HEK293 (cell line): Measurements from ENCODE around the gene RPS6KA4.

Source experiments
- CTCF ChIA-PET: fragments of 350-600 bp; formaldehyde crosslinking; extraction: SDS; loops from one replicate; lab custom pipeline; 2021; ENCODE audit warnings: antibody characterized with exemption; lab: Yijun Ruan, JAX
- POLR2A ChIA-PET: fragments of 300-600 bp; formaldehyde crosslinking; extraction: SDS; loops from one replicate; lab custom pipeline; 2020; ENCODE audit warnings: antibody characterized with exemption, inconsistent platforms; lab: Yijun Ruan, JAX
- H3K27ac ChIP-seq: fragments of 200-500 bp; sonication (Bioruptor generic); 2 replicates; pipeline ENCODE4 v1.5.1; 2014; ENCODE audit warnings: low read depth, low read length, control low read depth, inconsistent platforms; ENCODE audit errors: extremely low read depth
- H3K36me3 ChIP-seq, 2 experiments: fragments of 200-500 bp in 1 of 2; sonication (Bioruptor generic) in 1 of 2; 1 replicate in 1 of 2; 2 replicates in 1 of 2; pipeline ENCODE4 v1.5.1; 2014 to 2017; ENCODE audit warnings: inconsistent platforms in 2 of 2, low read length in 2 of 2; ENCODE audit not compliant: control insufficient read depth in 2 of 2, insufficient read depth in 1 of 2
- H3K4me1 ChIP-seq: fragments of 200-500 bp; sonication (Bioruptor generic); 2 replicates; pipeline ENCODE4 v1.5.1; 2014; ENCODE audit warnings: mild to moderate bottlenecking, low read length, inconsistent platforms; ENCODE audit not compliant: control insufficient read depth, insufficient read depth
- H3K4me3 ChIP-seq: 2 replicates; pipeline ENCODE4 v1.5.1; 2011; ENCODE audit warnings: low read depth, mild to moderate bottlenecking, control low read depth, low read length, moderate library complexity
- H3K9me3 ChIP-seq: fragments of 200-500 bp; sonication (Bioruptor generic); 2 replicates; pipeline ENCODE4 v1.5.1; 2014; ENCODE audit warnings: low read depth, low read length, inconsistent platforms; ENCODE audit not compliant: control insufficient read depth, insufficient read depth
- EGR2 ChIP-seq: fragments of 450-650 bp; formaldehyde crosslinking; IDR thresholded peaks from 2 replicates; pipeline ENCODE4 v1.5.1; 2016; ENCODE audit warnings: low read depth, missing biosample characterization, missing genetic modification characterization
- GLIS1 ChIP-seq: fragments of 450-650 bp; formaldehyde crosslinking; IDR thresholded peaks from 2 replicates; pipeline ENCODE4 v1.5.1; 2016; ENCODE audit warnings: missing biosample characterization, missing genetic modification characterization
- IKZF3 ChIP-seq: fragments of 450-650 bp; IDR thresholded peaks from 2 replicates; pipeline ENCODE4 v1.5.0; 2018; ENCODE audit warnings: missing biosample characterization, mild to moderate bottlenecking, missing genetic modification characterization, moderate library complexity
- PBX3 ChIP-seq: sonication (generic); formaldehyde crosslinking; IDR thresholded peaks from 2 replicates; pipeline ENCODE4 v1.8.1; 2022; ENCODE audit warnings: mild to moderate bottlenecking, moderate library complexity, missing genetic modification reagents
- SP7 ChIP-seq: fragments of 450-650 bp; formaldehyde crosslinking; IDR thresholded peaks from 2 replicates; pipeline ENCODE4 v1.5.1; 2016; ENCODE audit warnings: missing biosample characterization, missing genetic modification characterization
- TRIM28 ChIP-seq: IDR thresholded peaks from 2 replicates; pipeline ENCODE4 v1.6.1; 2011; ENCODE audit warnings: low read length, control low read depth, borderline replicate concordance
- ZBTB17 ChIP-seq: fragments of 450-650 bp; formaldehyde crosslinking; IDR thresholded peaks from 2 replicates; pipeline ENCODE4 v1.5.1; 2016; ENCODE audit warnings: missing biosample characterization, missing genetic modification characterization
- ZBTB20 ChIP-seq: fragments of 450-650 bp; formaldehyde crosslinking; IDR thresholded peaks from 2 replicates; pipeline ENCODE4 v1.5.1; 2016; ENCODE audit warnings: missing biosample characterization, missing genetic modification characterization
- ZBTB6 ChIP-seq: fragments of 450-650 bp; formaldehyde crosslinking; IDR thresholded peaks from 2 replicates; pipeline ENCODE4 v1.5.1; 2017; ENCODE audit warnings: missing biosample characterization, missing genetic modification characterization
- ZFHX2 ChIP-seq: fragments of 450-650 bp; formaldehyde crosslinking; conservative IDR thresholded peaks from 2 replicates; pipeline ENCODE4 v1.5.1; 2016; ENCODE audit warnings: missing biosample characterization, missing genetic modification characterization
- ZNF184 ChIP-seq: fragments of 450-650 bp; IDR thresholded peaks from 2 replicates; pipeline ENCODE4 v1.5.1; 2018; ENCODE audit warnings: missing biosample characterization, mild to moderate bottlenecking, missing genetic modification characterization
- ZNF24 ChIP-seq: fragments of 450-650 bp; formaldehyde crosslinking; IDR thresholded peaks from 2 replicates; pipeline ENCODE4 v1.5.1; 2016; ENCODE audit warnings: missing biosample characterization, missing genetic modification characterization
- ZNF394 ChIP-seq: fragments of 450-650 bp; formaldehyde crosslinking; IDR thresholded peaks from 2 replicates; pipeline ENCODE4 v1.5.1; 2016; ENCODE audit warnings: missing biosample characterization, missing genetic modification characterization, mild to moderate bottlenecking, moderate library complexity, borderline replicate concordance
- ZNF449 ChIP-seq: fragments of 450-650 bp; formaldehyde crosslinking; IDR thresholded peaks from 2 replicates; pipeline ENCODE4 v1.5.1; 2017; ENCODE audit warnings: missing biosample characterization, mild to moderate bottlenecking, missing genetic modification characterization, moderate library complexity
- ZNF473 ChIP-seq: fragments of 450-650 bp; formaldehyde crosslinking; IDR thresholded peaks from 2 replicates; pipeline ENCODE4 v1.5.1; 2017; ENCODE audit warnings: missing biosample characterization, missing genetic modification characterization
- ZNF548 ChIP-seq: fragments of 450-650 bp; formaldehyde crosslinking; IDR thresholded peaks from 2 replicates; pipeline ENCODE4 v1.5.1; 2016; ENCODE audit warnings: missing biosample characterization, missing genetic modification characterization
- ZNF600 ChIP-seq: fragments of 450-650 bp; formaldehyde crosslinking; IDR thresholded peaks from 2 replicates; pipeline ENCODE4 v1.5.1; 2016; ENCODE audit warnings: missing biosample characterization, missing genetic modification characterization
- ZNF610 ChIP-seq: fragments of 450-650 bp; formaldehyde crosslinking; IDR thresholded peaks from 2 replicates; pipeline ENCODE4 v1.5.1; 2016; ENCODE audit warnings: missing biosample characterization, missing genetic modification characterization, borderline replicate concordance
- ZNF624 ChIP-seq: fragments of 450-650 bp; formaldehyde crosslinking; IDR thresholded peaks from 2 replicates; pipeline ENCODE4 v1.5.1; 2017; ENCODE audit warnings: missing biosample characterization, missing genetic modification characterization
- ZNF768 ChIP-seq: fragments of 450-650 bp; formaldehyde crosslinking; IDR thresholded peaks from 2 replicates; pipeline ENCODE4 v1.5.1; 2018; ENCODE audit warnings: missing biosample characterization, mild to moderate bottlenecking, missing genetic modification characterization
- ZNF776 ChIP-seq: fragments of 450-650 bp; formaldehyde crosslinking; IDR thresholded peaks from 2 replicates; pipeline ENCODE4 v1.5.0; 2017; ENCODE audit warnings: missing biosample characterization, missing genetic modification characterization, borderline replicate concordance
- TF ChIP-seq, protein P1 (sequence below): fragments of 450-650 bp; formaldehyde crosslinking; IDR thresholded peaks from 2 replicates; pipeline ENCODE4 v1.5.1; 2016; ENCODE audit warnings: missing biosample characterization, missing genetic modification characterization, borderline replicate concordance
- TF ChIP-seq, protein P2 (sequence below): fragments of 450-650 bp; formaldehyde crosslinking; conservative IDR thresholded peaks from 2 replicates; pipeline ENCODE4 v1.5.1; 2016; ENCODE audit warnings: low read depth, missing biosample characterization, missing genetic modification characterization
- TF ChIP-seq, protein P3 (sequence below): fragments of 450-650 bp; formaldehyde crosslinking; IDR thresholded peaks from 2 replicates; pipeline ENCODE4; 2016; ENCODE audit warnings: missing biosample characterization, missing genetic modification characterization

RPS6KA4 gene

DNA sequence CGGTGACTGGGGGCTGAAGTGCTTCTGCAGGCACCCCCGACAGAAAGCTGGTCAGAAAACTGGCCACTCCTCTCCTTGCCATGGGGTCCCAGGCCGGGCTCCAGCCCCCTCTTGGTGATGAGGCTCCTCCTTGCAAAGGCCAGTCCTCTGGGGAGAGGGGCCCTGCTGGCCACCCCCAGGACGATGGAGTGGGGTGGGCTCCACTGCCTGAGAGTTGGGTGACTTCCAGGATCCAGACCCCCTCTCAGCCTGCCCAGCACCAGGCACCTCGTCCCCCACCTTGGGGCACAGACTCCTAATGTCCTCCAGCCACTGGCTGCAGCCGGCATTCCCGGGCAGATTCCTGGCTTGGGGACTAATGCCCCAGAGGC, 441 bp upstream of the RPS6KA4 start:
- Histone ChIP-seq H3K36me3 (peaks cover 0 to 32% of the 10 kb centered on the region in 2 experiments; a peak in 2 of 3 replicates), H3K27ac (peak overlapping the region; percentile 75; the same call in 1 of the 2 replicates), H3K4me1 (no peaks in the 10 kb centered on the region; the same call in 1 of the 2 replicates), H3K4me3 (peak overlapping the region; percentile 83), H3K9me3 (no peaks in the 10 kb centered on the region)
- ChIA-PET POLR2A (interaction anchor here (1.8 kb wide), 1 partner anchor 41 kb away, joined by 14 read pairs; the partner anchor contains the start of genes PRDX5 and TRMT112), CTCF (interaction anchor here (0.8 to 7.8 kb wide), 5 partner anchors 24 to 108 kb away, joined by 3 to 81 read pairs (median 5); partner anchors contain the start of genes PRDX5 and TRMT112)
- TF ChIP-seq IKZF3 (tag by site-specific recombination) (peak; percentile 61; the same call in 1 of the 2 replicates), EGR2 (tag by site-specific recombination) (no peak), SP7 (no peak), ZNF473 (tag by site-specific recombination) (no peak), ZNF600 (tag by site-specific recombination) (no peak), ZBTB17 (no peak), ZNF776 (tag by site-specific recombination) (no peak), ZBTB20 (tag by site-specific recombination) (peak; percentile 70), ZNF394 (tag by site-specific recombination) (no peak), GLIS1 (tag by site-specific recombination) (0 out of 2 replicates have a peak, but pooled peaks have one; percentile 2), ZNF449 (tag by site-specific recombination) (no peak)

GRCh38 chr11:64359712-64360445, 917 bp downstream of the RPS6KA4 start:
- H3K27ac ChIP-seq = no peak overlapping the region; the same call in 1 of the 2 replicates
- CTCF ChIA-PET = interaction anchor here (0.7 to 7.8 kb wide), 6 partner anchors 16 to 289 kb away, joined by 3 to 81 read pairs (median 4); partner anchors contain the start of genes PRDX5 and TRMT112
- peaks cover 0 to 40% of the 10 kb centered on the region in 2 experiments; a peak in 2 of 3 replicates for H3K36me3 ChIP-seq
- peak overlapping the region; percentile 83 for H3K4me3 ChIP-seq
- no peaks in the 10 kb centered on the region; the same call in 1 of the 2 replicates for H3K4me1 ChIP-seq
- H3K9me3 ChIP-seq = no peaks in the 10 kb centered on the region
- POLR2A ChIA-PET = interaction anchor here (0.7 to 1.8 kb wide), 2 partner anchors 42 to 89 kb away, joined by 3 to 14 read pairs; partner anchors contain the start of genes PRDX5 and TRMT112
- no peak for TF ChIP-seq ZNF624
- TF ChIP-seq ZNF768 = no peak
- no peak for TF ChIP-seq TRIM28
- TF ChIP-seq, protein P1, sequence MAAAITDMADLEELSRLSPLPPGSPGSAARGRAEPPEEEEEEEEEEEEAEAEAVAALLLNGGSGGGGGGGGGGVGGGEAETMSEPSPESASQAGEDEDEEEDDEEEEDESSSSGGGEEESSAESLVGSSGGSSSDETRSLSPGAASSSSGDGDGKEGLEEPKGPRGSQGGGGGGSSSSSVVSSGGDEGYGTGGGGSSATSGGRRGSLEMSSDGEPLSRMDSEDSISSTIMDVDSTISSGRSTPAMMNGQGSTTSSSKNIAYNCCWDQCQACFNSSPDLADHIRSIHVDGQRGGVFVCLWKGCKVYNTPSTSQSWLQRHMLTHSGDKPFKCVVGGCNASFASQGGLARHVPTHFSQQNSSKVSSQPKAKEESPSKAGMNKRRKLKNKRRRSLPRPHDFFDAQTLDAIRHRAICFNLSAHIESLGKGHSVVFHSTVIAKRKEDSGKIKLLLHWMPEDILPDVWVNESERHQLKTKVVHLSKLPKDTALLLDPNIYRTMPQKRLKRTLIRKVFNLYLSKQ = no peak
- TF ChIP-seq, protein P2, sequence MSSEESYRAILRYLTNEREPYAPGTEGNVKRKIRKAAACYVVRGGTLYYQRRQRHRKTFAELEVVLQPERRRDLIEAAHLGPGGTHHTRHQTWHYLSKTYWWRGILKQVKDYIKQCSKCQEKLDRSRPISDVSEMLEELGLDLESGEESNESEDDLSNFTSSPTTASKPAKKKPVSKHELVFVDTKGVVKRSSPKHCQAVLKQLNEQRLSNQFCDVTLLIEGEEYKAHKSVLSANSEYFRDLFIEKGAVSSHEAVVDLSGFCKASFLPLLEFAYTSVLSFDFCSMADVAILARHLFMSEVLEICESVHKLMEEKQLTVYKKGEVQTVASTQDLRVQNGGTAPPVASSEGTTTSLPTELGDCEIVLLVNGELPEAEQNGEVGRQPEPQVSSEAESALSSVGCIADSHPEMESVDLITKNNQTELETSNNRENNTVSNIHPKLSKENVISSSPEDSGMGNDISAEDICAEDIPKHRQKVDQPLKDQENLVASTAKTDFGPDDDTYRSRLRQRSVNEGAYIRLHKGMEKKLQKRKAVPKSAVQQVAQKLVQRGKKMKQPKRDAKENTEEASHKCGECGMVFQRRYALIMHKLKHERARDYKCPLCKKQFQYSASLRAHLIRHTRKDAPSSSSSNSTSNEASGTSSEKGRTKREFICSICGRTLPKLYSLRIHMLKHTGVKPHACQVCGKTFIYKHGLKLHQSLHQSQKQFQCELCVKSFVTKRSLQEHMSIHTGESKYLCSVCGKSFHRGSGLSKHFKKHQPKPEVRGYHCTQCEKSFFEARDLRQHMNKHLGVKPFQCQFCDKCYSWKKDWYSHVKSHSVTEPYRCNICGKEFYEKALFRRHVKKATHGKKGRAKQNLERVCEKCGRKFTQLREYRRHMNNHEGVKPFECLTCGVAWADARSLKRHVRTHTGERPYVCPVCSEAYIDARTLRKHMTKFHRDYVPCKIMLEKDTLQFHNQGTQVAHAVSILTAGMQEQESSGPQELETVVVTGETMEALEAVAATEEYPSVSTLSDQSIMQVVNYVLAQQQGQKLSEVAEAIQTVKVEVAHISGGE (tag by site-specific recombination) = no peak
- no peak for TF ChIP-seq PBX3 (CRISPR knock-in tag)
- no peak for TF ChIP-seq ZNF24
- no peak for TF ChIP-seq ZNF548 (tag by site-specific recombination)
- TF ChIP-seq ZBTB6 (tag by site-specific recombination) = no peak
- TF ChIP-seq ZFHX2 (tag by site-specific recombination) = peak; percentile 30
- TF ChIP-seq ZNF600 (tag by site-specific recombination) = no peak
- no peak for TF ChIP-seq ZNF184 (tag by site-specific recombination)
- TF ChIP-seq, protein P3, sequence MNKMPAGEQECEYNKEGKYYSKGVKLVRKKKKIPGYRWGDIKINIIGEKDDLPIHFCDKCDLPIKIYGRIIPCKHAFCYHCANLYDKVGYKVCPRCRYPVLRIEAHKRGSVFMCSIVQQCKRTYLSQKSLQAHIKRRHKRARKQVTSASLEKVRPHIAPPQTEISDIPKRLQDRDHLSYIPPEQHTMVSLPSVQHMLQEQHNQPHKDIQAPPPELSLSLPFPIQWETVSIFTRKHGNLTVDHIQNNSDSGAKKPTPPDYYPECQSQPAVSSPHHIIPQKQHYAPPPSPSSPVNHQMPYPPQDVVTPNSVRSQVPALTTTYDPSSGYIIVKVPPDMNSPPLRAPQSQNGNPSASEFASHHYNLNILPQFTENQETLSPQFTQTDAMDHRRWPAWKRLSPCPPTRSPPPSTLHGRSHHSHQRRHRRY = no peak
- no peak for TF ChIP-seq ZNF610
